Calu3 (cell line): Measurements from ENCODE around the gene UHRF1. TPM values are rescaled to one million over a fixed set of nuclear protein-coding genes. Genes with fewer than 3 reads are reported as not detected.

Source experiments
- BruUV-seq: library from RNA; stranded (reverse); fragments of 400-500 nt; replicated peaks from 2 replicates; lab custom pipeline; 2021; lab: Mats Ljungman, UMichigan
- CTCF ChIA-PET: fragments of 300-600 bp; sonication (Branson Sonifier 250); formaldehyde crosslinking; loops from one replicate; lab custom pipeline; 2022; ENCODE audit warnings: antibody characterized with exemption; lab: Charles Lee
- DNase-seq: peaks from one replicate; pipeline ENCODE4 v3.0.0; 2022
- H3K27ac Mint-ChIP-seq: one replicate; pipeline ENCODE4 v1.8.0; 2022; ENCODE audit warnings: mixed read lengths; ENCODE audit not compliant: unreplicated experiment
- H3K27me3 Mint-ChIP-seq: one replicate; pipeline ENCODE4 v1.8.0; 2022; ENCODE audit warnings: mixed read lengths; ENCODE audit not compliant: unreplicated experiment
- H3K36me3 Mint-ChIP-seq: one replicate; pipeline ENCODE4 v1.8.0; 2022; ENCODE audit warnings: mild to moderate bottlenecking, moderate library complexity, mixed read lengths; ENCODE audit not compliant: insufficient read depth, unreplicated experiment
- H3K4me1 Mint-ChIP-seq: one replicate; pipeline ENCODE4 v1.8.0; 2022; ENCODE audit warnings: mild to moderate bottlenecking, low read depth, mixed read lengths; ENCODE audit not compliant: unreplicated experiment
- H3K4me3 Mint-ChIP-seq: one replicate; pipeline ENCODE4 v1.8.0; 2022; ENCODE audit warnings: mild to moderate bottlenecking, low read depth, moderate library complexity, mixed read lengths; ENCODE audit not compliant: unreplicated experiment
- H3K9me3 Mint-ChIP-seq: one replicate; pipeline ENCODE4 v1.8.0; 2022; ENCODE audit warnings: low read depth, mixed read lengths; ENCODE audit not compliant: unreplicated experiment
- CTCF ChIP-seq: fragments of 200-600 bp; IDR thresholded peaks from one replicate; pipeline ENCODE4 v1.8.0; 2022; ENCODE audit warnings: antibody characterized with exemption; ENCODE audit not compliant: unreplicated experiment
- intact Hi-C: fragments of 100-400 bp; cut with micrococcal nuclease; formaldehyde crosslinking; loops from one replicate; pipeline ENCODE4 v1.10.0; 2022; ENCODE audit not compliant: unreplicated experiment
- total RNA-seq: library from RNA; stranded (reverse); gene quantifications from 2 replicates; pipeline ENCODE4 v1.2.3, GENCODE V29; 2022

Gene UHRF1
- total RNA-seq, 1 experiment from 2014 or later = 45.2 TPM

- Mint-ChIP-seq H3K27me3 (no peaks in the 10 kb centered on the region), H3K4me1 (peaks cover 26% of the 10 kb centered on the region), H3K27ac (no peak overlapping the region), H3K9me3 (no peaks in the 10 kb centered on the region), H3K4me3 (peak overlapping the region; percentile 14), H3K36me3 (peaks cover 38% of the 10 kb centered on the region)
- DNase-seq = peak; percentile 81
- TF ChIP-seq CTCF = no peak
- CTCF ChIA-PET = interaction anchor here (0.5 to 1.1 kb wide), 5 partner anchors 94 to 621 kb away, joined by 3 to 4 read pairs (median 3); partner anchors contain the start of gene FEM1A
- intact Hi-C loops = loop anchor here (5.0 kb wide), 1 partner anchor 108 kb away; no protein-coding TSS in a partner anchor
- no TSS peak for BruUV-seq
These were observed 5.6 kb downstream of the UHRF1 start for GRCh38 chr19:4914736-4915501.

GRCh38 chr19:4916292-4917082 is 7.2 kb downstream of the UHRF1 start:
- peaks cover 36% of the 10 kb centered on the region for H3K36me3 Mint-ChIP-seq
- CTCF ChIA-PET = interaction anchor here (0.6 kb wide), 1 partner anchor 694 kb away, joined by 3 read pairs; no protein-coding TSS in a partner anchor
- no TSS peak for BruUV-seq
- H3K9me3 Mint-ChIP-seq = no peaks in the 10 kb centered on the region
- no peak overlapping the region for H3K27ac Mint-ChIP-seq
- no peaks in the 10 kb centered on the region for H3K27me3 Mint-ChIP-seq
- no peak for TF ChIP-seq CTCF
- H3K4me1 Mint-ChIP-seq = peaks cover 23% of the 10 kb centered on the region
- DNase-seq = no peak
- intact Hi-C loops = no loop called here
- H3K4me3 Mint-ChIP-seq = no peak overlapping the region

DNA sequence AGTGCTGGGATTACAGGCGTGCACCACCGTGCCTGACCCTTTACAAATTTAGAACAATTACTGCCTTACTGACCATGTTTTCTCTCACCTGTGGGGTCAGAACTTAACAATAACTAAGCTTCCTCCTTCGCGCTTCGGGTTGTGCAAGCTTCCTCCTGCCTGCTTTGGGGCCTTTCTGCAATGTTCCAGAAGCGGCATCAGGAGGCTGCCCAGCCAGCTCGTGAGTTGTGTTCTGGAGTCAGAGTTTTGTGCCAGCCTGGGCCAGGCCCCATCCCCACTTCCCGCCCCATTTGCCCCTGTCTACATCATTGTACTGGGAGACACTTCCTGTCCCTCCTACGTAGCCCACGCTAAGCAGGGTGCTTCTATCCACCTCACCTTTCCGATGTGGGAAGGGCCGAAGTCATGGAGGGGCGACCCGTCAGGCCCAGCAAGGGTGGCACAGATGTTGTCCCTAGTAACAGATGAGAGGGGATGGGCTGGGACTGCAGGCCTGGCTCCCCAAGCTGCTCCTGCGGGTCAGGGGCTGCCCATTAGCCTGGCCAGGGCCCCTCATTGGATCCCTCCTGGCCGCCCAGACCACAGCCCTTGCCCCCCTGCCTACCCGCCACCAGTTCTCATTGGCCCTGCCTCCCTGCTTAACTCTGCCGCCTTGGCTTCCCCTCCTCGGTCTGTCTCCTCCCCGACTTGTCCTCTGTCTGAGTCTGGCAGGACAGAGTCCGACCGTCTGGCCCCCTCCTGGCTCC is 13.4 kb downstream of the UHRF1 start:
- no TSS peak for BruUV-seq

More for the DNA sequence above, 13.4 kb downstream of the UHRF1 start:
- Mint-ChIP-seq H3K27ac (no peak overlapping the region), H3K4me3 (no peak overlapping the region), H3K9me3 (no peaks in the 10 kb centered on the region), H3K4me1 (no peaks in the 10 kb centered on the region), H3K36me3 (peaks cover 23% of the 10 kb centered on the region), H3K27me3 (no peaks in the 10 kb centered on the region)
- no peak for DNase-seq
- no peak for TF ChIP-seq CTCF
- CTCF ChIA-PET = no interaction called here
- intact Hi-C loops = no loop called here
